ENCODE data around the gene PIP4K2B. TPM values are rescaled to one million over a fixed set of nuclear protein-coding genes. Genes with fewer than 3 reads are reported as not detected.

Gene PIP4K2B
- total RNA-seq, 1 experiment from 2014 or later = 47.4 TPM

GRCh38 chr17:38747463-38748148 lies 51.8 kb downstream of the PIP4K2B start:
- peaks cover 37% of the 10 kb centered on the region for H3F3A ChIP-seq (ENCODE audit: insufficient read depth, low read depth)
- no peaks in the 10 kb centered on the region for H3K27me3 ChIP-seq (ENCODE audit: insufficient read depth, low read depth)
- H3K4me3 ChIP-seq = peak overlapping the region; percentile 98
- H3K9me3 ChIP-seq (ENCODE audit: insufficient read depth, low read depth) = no peaks in the 10 kb centered on the region
- H3K79me2 ChIP-seq (ENCODE audit: low read depth) = peaks cover 77% of the 10 kb centered on the region
- no TSS peak for BruUV-seq (replicated peaks)
- H4K20me1 ChIP-seq (ENCODE audit: insufficient read depth) = peaks cover 31% of the 10 kb centered on the region
- ChIA-PET CTCF (no interaction called here), POLR2A (ENCODE audit: unreplicated experiment) (no interaction called here)
- peaks cover 27% of the 10 kb centered on the region for H3K4me1 ChIP-seq (replicated peaks; ENCODE audit: insufficient read depth)
- no peaks in the 10 kb centered on the region for H3K9me2 ChIP-seq (ENCODE audit: insufficient read depth)
- no peaks in the 10 kb centered on the region for H3K36me3 ChIP-seq (ENCODE audit: low read depth)
- 0 out of 2 replicates have a peak overlapping the region, but pooled peaks have one; percentile 25 for H3K27ac ChIP-seq
- H3K4me2 ChIP-seq = peak overlapping the region; percentile 86
- TF ChIP-seq EZH2 (IDR thresholded peaks at IDR 0.05; ENCODE audit: low read depth) = no peak
- TF ChIP-seq, protein P1, sequence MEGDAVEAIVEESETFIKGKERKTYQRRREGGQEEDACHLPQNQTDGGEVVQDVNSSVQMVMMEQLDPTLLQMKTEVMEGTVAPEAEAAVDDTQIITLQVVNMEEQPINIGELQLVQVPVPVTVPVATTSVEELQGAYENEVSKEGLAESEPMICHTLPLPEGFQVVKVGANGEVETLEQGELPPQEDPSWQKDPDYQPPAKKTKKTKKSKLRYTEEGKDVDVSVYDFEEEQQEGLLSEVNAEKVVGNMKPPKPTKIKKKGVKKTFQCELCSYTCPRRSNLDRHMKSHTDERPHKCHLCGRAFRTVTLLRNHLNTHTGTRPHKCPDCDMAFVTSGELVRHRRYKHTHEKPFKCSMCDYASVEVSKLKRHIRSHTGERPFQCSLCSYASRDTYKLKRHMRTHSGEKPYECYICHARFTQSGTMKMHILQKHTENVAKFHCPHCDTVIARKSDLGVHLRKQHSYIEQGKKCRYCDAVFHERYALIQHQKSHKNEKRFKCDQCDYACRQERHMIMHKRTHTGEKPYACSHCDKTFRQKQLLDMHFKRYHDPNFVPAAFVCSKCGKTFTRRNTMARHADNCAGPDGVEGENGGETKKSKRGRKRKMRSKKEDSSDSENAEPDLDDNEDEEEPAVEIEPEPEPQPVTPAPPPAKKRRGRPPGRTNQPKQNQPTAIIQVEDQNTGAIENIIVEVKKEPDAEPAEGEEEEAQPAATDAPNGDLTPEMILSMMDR (conservative IDR thresholded peaks at IDR 0.05) = no peak; the same call in 1 of the 2 replicates
- intact Hi-C loops (cut with micrococcal nuclease; ENCODE audit: unreplicated experiment) = loop anchor here (2.0 kb wide), 2 partner anchors 43 to 121 kb away; partner anchors contain the start of gene MLLT6
- no peak for DNase-seq
- H2AFZ ChIP-seq = peak overlapping the region; percentile 89

DNA sequence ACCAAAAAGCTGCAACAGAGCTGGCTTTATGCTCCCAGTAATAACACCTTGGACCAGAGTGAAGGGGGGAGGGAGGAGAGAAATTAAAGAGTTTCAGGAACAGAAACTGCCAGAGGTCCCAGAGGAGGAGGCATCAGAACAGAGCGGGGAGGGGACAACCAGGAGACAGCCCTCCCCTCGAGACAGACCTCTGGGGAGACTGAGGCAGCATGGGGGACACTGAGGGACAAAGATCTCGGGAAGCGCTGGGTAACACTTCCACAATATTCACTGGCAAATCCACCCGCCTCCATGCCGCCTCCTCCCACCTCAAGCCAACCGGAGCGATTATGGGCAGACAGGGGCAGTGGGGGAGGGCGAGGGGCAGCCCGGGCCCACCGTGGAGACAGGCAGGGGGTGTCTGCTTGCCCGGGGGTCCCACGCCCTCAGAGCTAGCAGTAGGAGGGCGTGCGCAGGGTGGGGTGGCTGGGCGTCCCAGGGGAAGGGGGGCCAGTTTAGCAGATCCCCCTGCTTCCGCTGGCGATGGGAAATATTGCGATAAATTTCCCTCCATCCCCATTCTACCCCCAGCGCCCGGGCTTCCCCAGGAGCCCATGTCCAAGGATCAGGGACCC lies 52.4 kb downstream of the PIP4K2B start:
- Histone ChIP-seq H3K9me3 (ENCODE audit: insufficient read depth, low read depth) (no peaks in the 10 kb centered on the region), H3K4me3 (peak overlapping the region; percentile 98), H3K9me2 (ENCODE audit: insufficient read depth) (no peaks in the 10 kb centered on the region), H4K20me1 (ENCODE audit: insufficient read depth) (peaks cover 38% of the 10 kb centered on the region), H3K79me2 (ENCODE audit: low read depth) (peaks cover 84% of the 10 kb centered on the region), H3K4me1 (replicated peaks; ENCODE audit: insufficient read depth) (peaks cover 27% of the 10 kb centered on the region), H3K27me3 (ENCODE audit: insufficient read depth, low read depth) (no peaks in the 10 kb centered on the region), H3F3A (ENCODE audit: insufficient read depth, low read depth) (peaks cover 37% of the 10 kb centered on the region), H3K27ac (no peak overlapping the region), H3K36me3 (ENCODE audit: low read depth) (no peaks in the 10 kb centered on the region), H3K4me2 (peak overlapping the region; percentile 86), H2AFZ (no peak overlapping the region; the same call in 1 of the 2 replicates)
- intact Hi-C loops (cut with micrococcal nuclease; ENCODE audit: unreplicated experiment) = no loop called here
- CTCF ChIA-PET = interaction anchor here (0.7 kb wide), 1 partner anchor 62 kb away, joined by 3 read pairs; no protein-coding TSS in a partner anchor
- DNase-seq = no peak
- no TSS peak for BruUV-seq (replicated peaks)
- POLR2A ChIA-PET (ENCODE audit: unreplicated experiment) = no interaction called here
- TF ChIP-seq, protein P1 (conservative IDR thresholded peaks at IDR 0.05) = no peak
- TF ChIP-seq EZH2 (IDR thresholded peaks at IDR 0.05; ENCODE audit: low read depth) = no peak

GRCh38 chr17:38746004-38746848 lies 53.1 kb downstream of the PIP4K2B start:
- TSS peak; percentile 4 for BruUV-seq (replicated peaks)
- no peak for DNase-seq
- H3K36me3 ChIP-seq (ENCODE audit: low read depth) = no peaks in the 10 kb centered on the region
- H3K4me1 ChIP-seq (replicated peaks; ENCODE audit: insufficient read depth) = peaks cover 27% of the 10 kb centered on the region
- H4K20me1 ChIP-seq (ENCODE audit: insufficient read depth) = peaks cover 45% of the 10 kb centered on the region
- intact Hi-C loops (cut with micrococcal nuclease; ENCODE audit: unreplicated experiment) = no loop called here
- peak overlapping the region; percentile 98 for H3K4me3 ChIP-seq
- no peak overlapping the region for H2AFZ ChIP-seq
- H3K79me2 ChIP-seq (ENCODE audit: low read depth) = peaks cover 89% of the 10 kb centered on the region
- peaks cover 36% of the 10 kb centered on the region for H3F3A ChIP-seq (ENCODE audit: insufficient read depth, low read depth)
- H3K9me2 ChIP-seq (ENCODE audit: insufficient read depth) = no peaks in the 10 kb centered on the region
- H3K9me3 ChIP-seq (ENCODE audit: insufficient read depth, low read depth) = no peaks in the 10 kb centered on the region
- H3K4me2 ChIP-seq = peak overlapping the region; percentile 86
- H3K27ac ChIP-seq = no peak overlapping the region
- ChIA-PET CTCF (interaction anchor here (0.7 kb wide), 1 partner anchor 61 kb away, joined by 3 read pairs; no protein-coding TSS in a partner anchor), POLR2A (ENCODE audit: unreplicated experiment) (no interaction called here)
- TF ChIP-seq, protein P1 (conservative IDR thresholded peaks at IDR 0.05) = no peak
- TF ChIP-seq EZH2 (IDR thresholded peaks at IDR 0.05; ENCODE audit: low read depth) = no peak
- no peaks in the 10 kb centered on the region for H3K27me3 ChIP-seq (ENCODE audit: insufficient read depth, low read depth)
